Measurements from ENCODE around the gene SLC16A9.

GRCh38 chr10:59678884-59679301, 30.8 kb downstream of the SLC16A9 start:
- TF ChIP-seq EZH2 (IDR thresholded peaks at IDR 0.05; ENCODE audit: borderline replicate concordance, low read length) (no peak), CTCF (IDR thresholded peaks at IDR 0.05; ENCODE audit: low read length) (no peak)
